ENCODE results near the gene CYB5D1.
"Not testable (repeated sequence)": the region's sequence is repeated elsewhere in the genome, so short reads cannot be mapped to it uniquely, and the experiment has no call there.

The CYB5D1 gene

GRCh38 chr17:7859028-7859427, 1.2 kb downstream of the CYB5D1 start:
- Histone ChIP-seq H3K4ac (ENCODE audit: low read length) (no peak overlapping the region), H3K27ac (replicated peaks; ENCODE audit: low read length) (no peak overlapping the region), H4K91ac (ENCODE audit: low read depth, low read length, poor library complexity) (no peak overlapping the region), H3K79me1 (ENCODE audit: low read depth, low read length) (peaks cover 2% of the 10 kb centered on the region), H3K36me3 (replicated peaks in 1 of 2; ENCODE audit: control insufficient read depth in 2 of 2, insufficient read depth in 2 of 2, low read length in 2 of 2) (peaks cover 4 to 65% of the 10 kb centered on the region in 2 donors), H3K9me3 (replicated peaks in 1 of 2; ENCODE audit: control insufficient read depth in 2 of 2, insufficient read depth in 1 of 2, low read depth in 1 of 2, low read length in 2 of 2) (no peaks in the 10 kb centered on the region), H3K23ac (ENCODE audit: low read depth, low read length, poor library complexity) (no peak overlapping the region), H3K4me3 (ENCODE audit: low read length in 2 of 2) (no peak overlapping the region), H2AK5ac (ENCODE audit: low read depth, low read length) (no peak overlapping the region), H4K8ac (ENCODE audit: low read depth, low read length) (no peak overlapping the region), H2BK120ac (ENCODE audit: low read depth, low read length) (no peak overlapping the region), H2BK5ac (ENCODE audit: low read length) (no peak overlapping the region), H3K27me3 (ENCODE audit: control insufficient read depth in 3 of 3, insufficient read depth in 3 of 3, low read depth in 1 of 3, low read length in 3 of 3) (no peaks in the 10 kb centered on the region), H2BK12ac (ENCODE audit: low read length) (no peak overlapping the region), H2AFZ (ENCODE audit: low read length) (no peak overlapping the region), H3K18ac (ENCODE audit: low read length) (no peak overlapping the region), H2BK15ac (ENCODE audit: low read length) (no peak overlapping the region), H3K14ac (ENCODE audit: low read length) (no peak overlapping the region), H3K4me2 (ENCODE audit: insufficient read depth, low read length, poor library complexity, severe bottlenecking) (no peak overlapping the region), H3K9ac (ENCODE audit: low read depth, low read length, poor library complexity) (no peak overlapping the region), H3K4me1 (ENCODE audit: control insufficient read depth in 2 of 2, insufficient read depth in 1 of 2, low read depth in 1 of 2, low read length in 2 of 2) (peaks cover 19 to 36% of the 10 kb centered on the region in 2 donors)
- DNase-seq (ENCODE audit: low spot score) = no peak
- no CpG with 5 or more reads among the region's 8 CpGs for WGBS, 2 donors (ENCODE audit: extremely low coverage in 2 of 2, insufficient read length in 2 of 2, insufficient replicate concordance in 1 of 2)

- H4K8ac ChIP-seq (ENCODE audit: low read depth, low read length) = no peak overlapping the region
- H2BK15ac ChIP-seq (ENCODE audit: low read length) = no peak overlapping the region
- H3K4ac ChIP-seq (ENCODE audit: low read length) = no peak overlapping the region
- H3K4me3 ChIP-seq (ENCODE audit: low read length in 2 of 2) = no peak overlapping the region
- no peak overlapping the region for H4K91ac ChIP-seq (ENCODE audit: low read depth, low read length, poor library complexity)
- no peak overlapping the region for H3K18ac ChIP-seq (ENCODE audit: low read length)
- H3K79me1 ChIP-seq (ENCODE audit: low read depth, low read length) = no peaks in the 10 kb centered on the region
- no peak overlapping the region for H3K4me2 ChIP-seq (ENCODE audit: insufficient read depth, low read length, poor library complexity, severe bottlenecking)
- no peak overlapping the region for H2AK5ac ChIP-seq (ENCODE audit: low read depth, low read length)
- H3K27ac ChIP-seq (replicated peaks; ENCODE audit: low read length) = no peak overlapping the region
- H2BK120ac ChIP-seq (ENCODE audit: low read depth, low read length) = no peak overlapping the region
- H3K36me3 ChIP-seq (replicated peaks in 1 of 2; ENCODE audit: control insufficient read depth in 2 of 2, insufficient read depth in 2 of 2, low read length in 2 of 2) = peaks cover 4 to 76% of the 10 kb centered on the region in 2 donors
- no peak overlapping the region for H3K23ac ChIP-seq (ENCODE audit: low read depth, low read length, poor library complexity)
- H2BK5ac ChIP-seq (ENCODE audit: low read length) = no peak overlapping the region
- no peak overlapping the region for H2BK12ac ChIP-seq (ENCODE audit: low read length)
- WGBS, 2 donors (ENCODE audit: extremely low coverage in 2 of 2, insufficient read length in 2 of 2, insufficient replicate concordance in 1 of 2) = no CpG with 5 or more reads among the region's 3 CpGs
- peak; percentile 71 for DNase-seq (ENCODE audit: low spot score)
- H3K27me3 ChIP-seq (ENCODE audit: control insufficient read depth in 3 of 3, insufficient read depth in 3 of 3, low read depth in 1 of 3, low read length in 3 of 3) = no peaks in the 10 kb centered on the region
- peaks cover 8 to 11% of the 10 kb centered on the region in 2 donors for H3K4me1 ChIP-seq (ENCODE audit: control insufficient read depth in 2 of 2, insufficient read depth in 1 of 2, low read depth in 1 of 2, low read length in 2 of 2)
- no peak overlapping the region for H3K9ac ChIP-seq (ENCODE audit: low read depth, low read length, poor library complexity)
- no peaks in the 10 kb centered on the region for H3K9me3 ChIP-seq (replicated peaks in 1 of 2; ENCODE audit: control insufficient read depth in 2 of 2, insufficient read depth in 1 of 2, low read depth in 1 of 2, low read length in 2 of 2)
- H2AFZ ChIP-seq (ENCODE audit: low read length) = no peak overlapping the region
- no peak overlapping the region for H3K14ac ChIP-seq (ENCODE audit: low read length)
Measured at GRCh38 chr17:7862692-7863437, 5.1 kb downstream of the CYB5D1 start.

GRCh38 chr17:7864384-7864783, 6.6 kb downstream of the CYB5D1 start:
- not testable (repeated sequence) for H2BK120ac ChIP-seq (ENCODE audit: low read depth, low read length); H3K4me2 ChIP-seq (ENCODE audit: insufficient read depth, low read length, poor library complexity, severe bottlenecking); H3K4ac ChIP-seq (ENCODE audit: low read length); H3K27ac ChIP-seq (replicated peaks; ENCODE audit: low read length); H2BK12ac ChIP-seq (ENCODE audit: low read length); H3K4me3 ChIP-seq (ENCODE audit: low read length in 2 of 2); H4K91ac ChIP-seq (ENCODE audit: low read depth, low read length, poor library complexity); H2AK5ac ChIP-seq (ENCODE audit: low read depth, low read length); H3K18ac ChIP-seq (ENCODE audit: low read length); H3K9me3 ChIP-seq (replicated peaks in 1 of 2; ENCODE audit: control insufficient read depth in 2 of 2, insufficient read depth in 1 of 2, low read depth in 1 of 2, low read length in 2 of 2); H2BK5ac ChIP-seq (ENCODE audit: low read length); H3K27me3 ChIP-seq (ENCODE audit: control insufficient read depth in 3 of 3, insufficient read depth in 3 of 3, low read depth in 1 of 3, low read length in 3 of 3); DNase-seq (ENCODE audit: low spot score); H3K79me1 ChIP-seq (ENCODE audit: low read depth, low read length); H3K4me1 ChIP-seq (ENCODE audit: control insufficient read depth in 2 of 2, insufficient read depth in 1 of 2, low read depth in 1 of 2, low read length in 2 of 2); H2AFZ ChIP-seq (ENCODE audit: low read length); H2BK15ac ChIP-seq (ENCODE audit: low read length); H4K8ac ChIP-seq (ENCODE audit: low read depth, low read length); H3K23ac ChIP-seq (ENCODE audit: low read depth, low read length, poor library complexity); H3K9ac ChIP-seq (ENCODE audit: low read depth, low read length, poor library complexity); H3K14ac ChIP-seq (ENCODE audit: low read length)
- WGBS, 2 donors (ENCODE audit: extremely low coverage in 2 of 2, insufficient read length in 2 of 2, insufficient replicate concordance in 1 of 2) = no CpG with 5 or more reads among the region's 5 CpGs
- H3K36me3 ChIP-seq (replicated peaks in 1 of 2; ENCODE audit: control insufficient read depth in 2 of 2, insufficient read depth in 2 of 2, low read length in 2 of 2) = peaks cover 2 to 72% of the 10 kb centered on the region in 2 donors

- H3K9ac ChIP-seq (ENCODE audit: low read depth, low read length, poor library complexity) = no peak overlapping the region
- H3K4me3 ChIP-seq (ENCODE audit: low read length in 2 of 2) = no peak overlapping the region
- no peaks in the 10 kb centered on the region for H3K4me1 ChIP-seq (ENCODE audit: control insufficient read depth in 2 of 2, insufficient read depth in 1 of 2, low read depth in 1 of 2, low read length in 2 of 2)
- WGBS, 2 donors (ENCODE audit: extremely low coverage in 2 of 2, insufficient read length in 2 of 2, insufficient replicate concordance in 1 of 2) = no CpG with 5 or more reads among the region's 5 CpGs
- no peak overlapping the region for H4K8ac ChIP-seq (ENCODE audit: low read depth, low read length)
- no peak overlapping the region for H2AFZ ChIP-seq (ENCODE audit: low read length)
- no peak overlapping the region for H2BK120ac ChIP-seq (ENCODE audit: low read depth, low read length)
- H3K18ac ChIP-seq (ENCODE audit: low read length) = no peak overlapping the region
- H2BK5ac ChIP-seq (ENCODE audit: low read length) = no peak overlapping the region
- H3K23ac ChIP-seq (ENCODE audit: low read depth, low read length, poor library complexity) = no peak overlapping the region
- H3K79me1 ChIP-seq (ENCODE audit: low read depth, low read length) = no peaks in the 10 kb centered on the region
- H2BK12ac ChIP-seq (ENCODE audit: low read length) = no peak overlapping the region
- DNase-seq (ENCODE audit: low spot score) = no peak
- no peak overlapping the region for H4K91ac ChIP-seq (ENCODE audit: low read depth, low read length, poor library complexity)
- H3K4me2 ChIP-seq (ENCODE audit: insufficient read depth, low read length, poor library complexity, severe bottlenecking) = no peak overlapping the region
- no peak overlapping the region for H3K27ac ChIP-seq (replicated peaks; ENCODE audit: low read length)
- H2AK5ac ChIP-seq (ENCODE audit: low read depth, low read length) = no peak overlapping the region
- peaks cover 0 to 68% of the 10 kb centered on the region in 2 donors for H3K36me3 ChIP-seq (replicated peaks in 1 of 2; ENCODE audit: control insufficient read depth in 2 of 2, insufficient read depth in 2 of 2, low read length in 2 of 2)
- no peak overlapping the region for H3K4ac ChIP-seq (ENCODE audit: low read length)
- H3K27me3 ChIP-seq (ENCODE audit: control insufficient read depth in 3 of 3, insufficient read depth in 3 of 3, low read depth in 1 of 3, low read length in 3 of 3) = no peaks in the 10 kb centered on the region
- no peak overlapping the region for H2BK15ac ChIP-seq (ENCODE audit: low read length)
- H3K9me3 ChIP-seq (replicated peaks in 1 of 2; ENCODE audit: control insufficient read depth in 2 of 2, insufficient read depth in 1 of 2, low read depth in 1 of 2, low read length in 2 of 2) = no peaks in the 10 kb centered on the region
- no peak overlapping the region for H3K14ac ChIP-seq (ENCODE audit: low read length)
Measured at GRCh38 chr17:7864995-7865650, 7.3 kb downstream of the CYB5D1 start.

Data from neuronal stem cell (in vitro differentiated cells).